ENCODE measurements around the gene SEC16A. TPM values are rescaled to one million over a fixed set of nuclear protein-coding genes. Genes with fewer than 3 reads are reported as not detected.

SEC16A gene
- total RNA-seq, 1 donor = 38.4 TPM

GRCh38 chr9:136445799-136446198 is 37.0 kb downstream of the SEC16A start:
- H4K20me1 ChIP-seq (ENCODE audit: insufficient read depth, low read length) = peaks cover 42% of the 10 kb centered on the region

GRCh38 chr9:136444102-136444501 is 38.7 kb downstream of the SEC16A start:
- H3K4me1 ChIP-seq (ENCODE audit: insufficient read depth, low read length) = peaks cover 11% of the 10 kb centered on the region
- H3K27ac ChIP-seq (ENCODE audit: low read depth, low read length) = no peak overlapping the region
- no peak overlapping the region for H2AFZ ChIP-seq (ENCODE audit: low read length)
- H3K9me3 ChIP-seq (ENCODE audit: low read depth, low read length) = no peaks in the 10 kb centered on the region
- peaks cover 90% of the 10 kb centered on the region for H3K36me3 ChIP-seq (ENCODE audit: insufficient read depth, low read length)
- peaks cover 53% of the 10 kb centered on the region for H4K20me1 ChIP-seq (ENCODE audit: insufficient read depth, low read length)
- H3K4me3 ChIP-seq (ENCODE audit: insufficient read depth, low read length) = no peak overlapping the region
- DNase-seq (ENCODE audit: insufficient read length, low spot score, missing footprints) = no peak
- H3K27me3 ChIP-seq (ENCODE audit: insufficient read depth, low read length) = no peaks in the 10 kb centered on the region
- H3K79me2 ChIP-seq (ENCODE audit: insufficient read depth, low read length) = peaks cover 5% of the 10 kb centered on the region
- TF ChIP-seq CTCF (IDR thresholded peaks at IDR 0.05; ENCODE audit: extremely low read depth, low read depth, low read length) = no peak
- no peak overlapping the region for H3K4me2 ChIP-seq (ENCODE audit: insufficient read depth, low read length)

More at GRCh38 chr9:136445799-136446198, 37.0 kb downstream of the SEC16A start:
- DNase-seq (ENCODE audit: insufficient read length, low spot score, missing footprints) = no peak
- H3K4me3 ChIP-seq (ENCODE audit: insufficient read depth, low read length) = no peak overlapping the region
- H3K4me2 ChIP-seq (ENCODE audit: insufficient read depth, low read length) = no peak overlapping the region
- H3K79me2 ChIP-seq (ENCODE audit: insufficient read depth, low read length) = peaks cover 2% of the 10 kb centered on the region
- no peak overlapping the region for H3K27ac ChIP-seq (ENCODE audit: low read depth, low read length)
- no peak overlapping the region for H2AFZ ChIP-seq (ENCODE audit: low read length)
- H3K27me3 ChIP-seq (ENCODE audit: insufficient read depth, low read length) = no peaks in the 10 kb centered on the region
- H3K9me3 ChIP-seq (ENCODE audit: low read depth, low read length) = no peaks in the 10 kb centered on the region
- H3K4me1 ChIP-seq (ENCODE audit: insufficient read depth, low read length) = peaks cover 6% of the 10 kb centered on the region
- peaks cover 98% of the 10 kb centered on the region for H3K36me3 ChIP-seq (ENCODE audit: insufficient read depth, low read length)
- TF ChIP-seq CTCF (IDR thresholded peaks at IDR 0.05; ENCODE audit: extremely low read depth, low read depth, low read length) = no peak

- TF ChIP-seq CTCF (IDR thresholded peaks at IDR 0.05; ENCODE audit: extremely low read depth, low read depth, low read length) = no peak
- Histone ChIP-seq H3K4me1 (ENCODE audit: insufficient read depth, low read length) (peaks cover 11% of the 10 kb centered on the region), H3K9me3 (ENCODE audit: low read depth, low read length) (no peaks in the 10 kb centered on the region), H3K27me3 (ENCODE audit: insufficient read depth, low read length) (no peaks in the 10 kb centered on the region), H3K4me3 (ENCODE audit: insufficient read depth, low read length) (no peak overlapping the region), H4K20me1 (ENCODE audit: insufficient read depth, low read length) (peaks cover 53% of the 10 kb centered on the region), H3K79me2 (ENCODE audit: insufficient read depth, low read length) (peaks cover 9% of the 10 kb centered on the region), H3K27ac (ENCODE audit: low read depth, low read length) (no peak overlapping the region), H3K36me3 (ENCODE audit: insufficient read depth, low read length) (peaks cover 86% of the 10 kb centered on the region), H3K4me2 (ENCODE audit: insufficient read depth, low read length) (no peak overlapping the region), H2AFZ (ENCODE audit: low read length) (no peak overlapping the region)
- no peak for DNase-seq (ENCODE audit: insufficient read length, low spot score, missing footprints)
Observed at GRCh38 chr9:136443687-136444086, 39.2 kb downstream of the SEC16A start.

GRCh38 chr9:136443087-136443486 is 39.8 kb downstream of the SEC16A start:
- Histone ChIP-seq H3K27ac (ENCODE audit: low read depth, low read length) (no peak overlapping the region), H3K4me2 (ENCODE audit: insufficient read depth, low read length) (no peak overlapping the region), H3K4me3 (ENCODE audit: insufficient read depth, low read length) (no peak overlapping the region), H3K27me3 (ENCODE audit: insufficient read depth, low read length) (no peaks in the 10 kb centered on the region), H4K20me1 (ENCODE audit: insufficient read depth, low read length) (peaks cover 58% of the 10 kb centered on the region), H3K36me3 (ENCODE audit: insufficient read depth, low read length) (peaks cover 82% of the 10 kb centered on the region), H3K9me3 (ENCODE audit: low read depth, low read length) (no peaks in the 10 kb centered on the region), H3K79me2 (ENCODE audit: insufficient read depth, low read length) (peaks cover 15% of the 10 kb centered on the region), H2AFZ (ENCODE audit: low read length) (no peak overlapping the region), H3K4me1 (ENCODE audit: insufficient read depth, low read length) (peaks cover 16% of the 10 kb centered on the region)
- DNase-seq (ENCODE audit: insufficient read length, low spot score, missing footprints) = no peak
- no peak for TF ChIP-seq CTCF (IDR thresholded peaks at IDR 0.05; ENCODE audit: extremely low read depth, low read depth, low read length)

Measured in osteoblast (primary cell).